K562 (cell line): ENCODE data around the gene TMEM123. TPM values are rescaled to one million over a fixed set of nuclear protein-coding genes. Genes with fewer than 3 reads are reported as not detected.

Experiments used
- ATAC-seq: fragments of 200-7000 bp; cut with Tn5 transposase; 3 replicates; pipeline ENCODE4 v1.9.1; 2020; ENCODE audit warnings: moderate library complexity
- BruUV-seq: library from RNA; stranded (reverse); fragments of 400-500 nt; replicated peaks from 2 replicates; lab custom pipeline; 2021; lab: Mats Ljungman, UMichigan
- CTCF ChIA-PET: fragments of 300-600 bp; formaldehyde crosslinking; extraction: SDS; loops from one replicate; lab custom pipeline; 2021; ENCODE audit warnings: low intra/inter-chr PET ratio; lab: Yijun Ruan, JAX
- POLR2A ChIA-PET: fragments of 300-600, 350-650 bp; sonication (Branson Sonifier 250); formaldehyde crosslinking; extraction: SDS; loops from one replicate; lab custom pipeline; 2021; ENCODE audit warnings: antibody characterized with exemption, inconsistent platforms; lab: Yijun Ruan, JAX
- DNase-seq, 4 experiments: peaks; one replicate each; pipeline versions ENCODE4 v3.0.0 to v3.0.0-alpha.2; 2011 to 2018; ENCODE audit warnings: low spot score in 3 of 4, mixed read lengths in 3 of 4; ENCODE audit errors: extremely low read depth in 1 of 4
- FAIRE-seq: peaks from 2 replicates; lab custom pipeline; 2011; peaks lifted over from hg19 to GRCh38; lab: Jason Lieb, UNC
- H2AFZ ChIP-seq: 2 replicates; pipeline ENCODE4 v1.6.0; 2011; ENCODE audit warnings: low read depth, low read length, control low read depth, inconsistent platforms
- H3K27ac ChIP-seq: fragments of 200-600 bp; 3 replicates; pipeline ENCODE4 v1.8.0; 2011; ENCODE audit warnings: low read depth, mild to moderate bottlenecking, control low read depth, inconsistent platforms, low read length, moderate library complexity, mixed read lengths; ENCODE audit errors: extremely low read depth
- H3K27me3 ChIP-seq, 2 experiments: fragments of 300-600 bp in 1 of 2; 2 replicates in 1 of 2; 3 replicates in 1 of 2; pipeline versions ENCODE4 v1.6.0 to v1.8.0; 2011; ENCODE audit warnings: inconsistent platforms in 2 of 2, low read length in 2 of 2, mild to moderate bottlenecking in 1 of 2, mixed read lengths in 1 of 2, moderate library complexity in 1 of 2; ENCODE audit not compliant: control insufficient read depth in 2 of 2, insufficient read depth in 2 of 2
- H3K36me3 ChIP-seq: fragments of 300-600 bp; 3 replicates; pipeline ENCODE4 v1.8.0; 2011; ENCODE audit warnings: mild to moderate bottlenecking, low read length, inconsistent platforms; ENCODE audit not compliant: control insufficient read depth, insufficient read depth
- H3K4me1 ChIP-seq, 2 experiments: fragments of 200-600 bp in 1 of 2; replicated peaks in 1 of 2; 2 replicates in 1 of 2; 3 replicates in 1 of 2; pipeline versions ENCODE4 v1.5.1 to v1.8.0; 2011; ENCODE audit warnings: inconsistent platforms in 2 of 2, low read length in 2 of 2, mild to moderate bottlenecking in 1 of 2, mixed read lengths in 1 of 2, moderate library complexity in 1 of 2; ENCODE audit not compliant: control insufficient read depth in 2 of 2, insufficient read depth in 2 of 2
- H3K4me2 ChIP-seq: 2 replicates; pipeline ENCODE4 v1.6.1; 2011; ENCODE audit warnings: low read length, control low read depth, inconsistent platforms, mixed read lengths; ENCODE audit not compliant: insufficient read depth
- H3K4me3 ChIP-seq: fragments of 200-600 bp; sonication (generic), shearing (Covaris generic); 2 replicates; pipeline ENCODE4 v1.5.1; 2016; ENCODE audit warnings: control low read depth, inconsistent platforms
- H3K79me2 ChIP-seq: fragments of 200-600 bp; 3 replicates; pipeline ENCODE4 v1.8.0; 2011; ENCODE audit warnings: low read length, inconsistent platforms; ENCODE audit not compliant: control insufficient read depth, insufficient read depth
- H3K9ac ChIP-seq, 2 experiments: 2 replicates each; pipeline versions ENCODE4 v1.6.0 to v1.6.1; 2011; ENCODE audit warnings: low read depth in 2 of 2, low read length in 2 of 2, control low read depth in 1 of 2, inconsistent platforms in 1 of 2, mild to moderate bottlenecking in 1 of 2, mixed read lengths in 1 of 2; ENCODE audit not compliant: insufficient read depth in 1 of 2
- H3K9me1 ChIP-seq: one replicate; pipeline ENCODE4 v1.6.0; 2011; ENCODE audit warnings: inconsistent platforms, mild to moderate bottlenecking, low read length, moderate library complexity; ENCODE audit not compliant: control insufficient read depth, insufficient read depth
- H3K9me3 ChIP-seq: replicated peaks from 2 replicates; pipeline ENCODE4 v1.5.1; 2011; ENCODE audit warnings: low read depth, low read length, inconsistent platforms; ENCODE audit not compliant: control insufficient read depth, insufficient read depth
- H4K20me1 ChIP-seq: replicated peaks from 2 replicates; pipeline ENCODE4 v1.6.1; 2011; ENCODE audit warnings: low read length, inconsistent platforms, mixed read lengths; ENCODE audit not compliant: control insufficient read depth, insufficient read depth
- CBFA2T3 ChIP-seq: fragments of 450-650 bp; IDR thresholded peaks from 2 replicates; pipeline ENCODE4 v1.6.1; 2017
- CBX3 ChIP-seq, 2 experiments: IDR thresholded peaks; 1 replicate in 1 of 2; 2 replicates in 1 of 2; pipeline ENCODE4 v1.6.1; 2012; ENCODE audit warnings: inconsistent platforms in 2 of 2, low read length in 2 of 2, borderline replicate concordance in 1 of 2, control low read depth in 1 of 2
- DIDO1 ChIP-seq: fragments of 450-650 bp; IDR thresholded peaks from 2 replicates; pipeline ENCODE4 v1.6.1; 2016; ENCODE audit warnings: low read depth, missing biosample characterization, missing genetic modification characterization
- FOXJ3 ChIP-seq: sonication (generic); formaldehyde crosslinking; IDR thresholded peaks from 2 replicates; pipeline ENCODE4 v1.4.0; 2020; ENCODE audit warnings: mild to moderate bottlenecking, missing genetic modification reagents
- GABPB1 ChIP-seq: sonication (generic); formaldehyde crosslinking; IDR thresholded peaks from 2 replicates; pipeline ENCODE4 v1.8.0; 2022; ENCODE audit warnings: mild to moderate bottlenecking, missing genetic modification reagents
- GATA2 ChIP-seq: sonication (generic); formaldehyde crosslinking; IDR thresholded peaks from 2 replicates; pipeline ENCODE4 v1.4.0; 2020; ENCODE audit warnings: mild to moderate bottlenecking, missing genetic modification reagents
- HEY1 ChIP-seq: fragments of 250-450 bp; sonication (Bioruptor Pico); IDR thresholded peaks from 2 replicates; pipeline ENCODE4 v1.5.0; 2020; ENCODE audit warnings: mild to moderate bottlenecking, moderate library complexity, borderline replicate concordance
- ILF3 ChIP-seq: fragments of 450-650 bp; IDR thresholded peaks from 2 replicates; pipeline ENCODE4 v1.6.1; 2018; ENCODE audit warnings: antibody characterized with exemption, mild to moderate bottlenecking, moderate library complexity, borderline replicate concordance
- KAT7 ChIP-seq: sonication (generic); formaldehyde crosslinking; IDR thresholded peaks from 2 replicates; pipeline ENCODE4 v1.8.0; 2022; ENCODE audit warnings: missing genetic modification reagents, mild to moderate bottlenecking, borderline replicate concordance
- SETDB1 ChIP-seq: IDR thresholded peaks from one replicate; pipeline ENCODE4 v1.6.1; 2012; ENCODE audit warnings: low read length, control low read depth, inconsistent platforms
- STAG1 ChIP-seq: sonication (generic); formaldehyde crosslinking; IDR thresholded peaks from 2 replicates; pipeline ENCODE4 v1.5.0; 2020; ENCODE audit warnings: missing genetic modification reagents, borderline replicate concordance
- ZBTB17 ChIP-seq: fragments of 450-650 bp; formaldehyde crosslinking; IDR thresholded peaks from 2 replicates; pipeline ENCODE4 v1.4.0; 2020; ENCODE audit warnings: mild to moderate bottlenecking
- ZNF224 ChIP-seq: sonication (generic); formaldehyde crosslinking; IDR thresholded peaks from 2 replicates; pipeline ENCODE4 v1.8.0; 2022; ENCODE audit warnings: mild to moderate bottlenecking, missing genetic modification reagents
- WGBS: fragments of 100-300 bp; shearing (Covaris generic); methylation state at CpG from one replicate; pipeline ENCODE4 v1.1.6; 2016; ENCODE audit warnings: low coverage, mixed read lengths; ENCODE audit not compliant: insufficient coverage; ENCODE audit errors: missing lambda C conversion rate; 5-methylcytosine and 5-hydroxymethylcytosine counted together
- in situ Hi-C: fragments of 300-500 bp; cut with MboI; formaldehyde crosslinking; loops from 4 replicates; pipeline ENCODE4 v1.15.0; 2018; ENCODE audit warnings: inconsistent platforms, mixed read lengths
- intact Hi-C: fragments of 100-400 bp; cut with micrococcal nuclease; formaldehyde crosslinking; loops from 2 replicates; pipeline ENCODE4 v1.14.2; 2022
- polyA plus RNA-seq, 8 experiments: library from polyadenylated mRNA; depleted of rRNA in 4 of 8; stranded (reverse) in 5 of 8; unstranded in 3 of 8; fragments of >200 nt; fragmentation: Nextera tagmentation in 2 of 8; fragmentation: Illumina TruSeq in 1 of 8; extraction: Ambion mirVana in 2 of 8; extraction: Trizol in 1 of 8; gene quantifications; 2 replicates each; pipeline versions ENCODE4 v1.2.1 to v1.2.3, GENCODE V29; 2011 to 2014; ENCODE audit warnings: inconsistent platforms in 1 of 8, missing spikeins in 1 of 8
- total RNA-seq, 7 experiments: library from RNA; depleted of rRNA in 6 of 7; stranded (reverse); fragments of >200 nt in 6 of 7; fragmentation: Illumina TruSeq in 2 of 7; extraction: Trizol in 2 of 7; gene quantifications; 2 replicates each; pipeline versions ENCODE4 v1.2.1 to v1.2.3, GENCODE V29; 2011 to 2021; ENCODE audit warnings: low replicate concordance in 1 of 7
- TF ChIP-seq, protein P1 (sequence below): fragments of 450-650 bp; formaldehyde crosslinking; IDR thresholded peaks from 2 replicates; pipeline ENCODE4 v1.4.0; 2020; ENCODE audit warnings: mild to moderate bottlenecking, mixed read lengths
- TF ChIP-seq, protein P2 (sequence below): fragments of 250-450 bp; sonication (Bioruptor Pico); IDR thresholded peaks from 2 replicates; pipeline ENCODE4 v1.4.0; 2020
- TF ChIP-seq, protein P3 (sequence below), 2 experiments: fragments of 450-650 bp in 1 of 2; sonication (generic) in 1 of 2; formaldehyde crosslinking in 1 of 2; IDR thresholded peaks in 1 of 2; conservative IDR thresholded peaks in 1 of 2; 2 replicates each; pipeline versions ENCODE4 v1.6.1 to v1.8.1; 2016 to 2023; ENCODE audit warnings: mild to moderate bottlenecking in 2 of 2, moderate library complexity in 2 of 2, inconsistent platforms in 1 of 2, missing genetic modification reagents in 1 of 2
- TF ChIP-seq, protein P4 (sequence below): sonication (generic); formaldehyde crosslinking; IDR thresholded peaks from 2 replicates; pipeline ENCODE4 v1.8.0; 2022; ENCODE audit warnings: mild to moderate bottlenecking, missing genetic modification reagents

TMEM123 gene
- total and polyA plus RNA-seq, 9 of the 15 experiments (the other 6 are each of a cell fraction or from before 2014, with no cell fraction given) = 19.8 to 344 (median 82.4) TPM

DNA sequence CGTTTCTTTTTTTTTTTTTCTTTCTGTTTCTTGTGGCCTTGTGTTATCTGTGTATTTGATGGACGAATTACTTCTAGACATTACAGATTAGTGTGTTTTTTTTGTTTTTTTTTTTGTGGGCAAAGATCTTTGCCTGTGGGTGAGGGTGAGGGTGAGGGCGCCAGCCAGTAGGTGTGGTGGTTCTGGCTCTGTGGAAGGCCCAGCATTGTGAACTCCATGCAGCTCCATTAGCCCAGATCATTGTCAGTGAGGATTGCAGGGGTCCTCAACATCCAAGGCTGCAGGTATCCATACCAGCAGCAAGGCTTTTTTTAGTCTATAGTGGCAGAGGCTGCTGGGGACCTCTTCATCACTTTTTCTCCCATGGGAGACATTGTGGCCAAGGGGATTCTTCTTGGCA is 91.9 kb downstream of the TMEM123 start:
- WGBS = 61% methylated on average over 3 of the region's 3 CpGs
- ATAC-seq (no peak), FAIRE-seq (no peak), DNase-seq (no peak)
- no peak overlapping the region for H3K4me3 ChIP-seq
- H3K9ac ChIP-seq = no peak overlapping the region
- peaks cover 5% of the 10 kb centered on the region; the same call in 2 of the 3 replicates for H3K79me2 ChIP-seq
- TF ChIP-seq KAT7 (CRISPR knock-in tag) (no peak), CBX3 (IDR thresholded peaks at IDR 0.05; ENCODE audit: borderline replicate concordance in 1 of 2, low read length in 2 of 2) (no peak), STAG1 (no peak), HEY1 (CRISPR knock-in tag) (no peak), ILF3 (no peak), DIDO1 (tag) (no peak), GATA2 (CRISPR knock-in tag) (no peak), ZBTB17 (no peak), GABPB1 (no peak), CBFA2T3 (no peak), SETDB1 (no peak), FOXJ3 (no peak), ZNF224 (CRISPR knock-in tag) (no peak)
- TF ChIP-seq, protein P1, sequence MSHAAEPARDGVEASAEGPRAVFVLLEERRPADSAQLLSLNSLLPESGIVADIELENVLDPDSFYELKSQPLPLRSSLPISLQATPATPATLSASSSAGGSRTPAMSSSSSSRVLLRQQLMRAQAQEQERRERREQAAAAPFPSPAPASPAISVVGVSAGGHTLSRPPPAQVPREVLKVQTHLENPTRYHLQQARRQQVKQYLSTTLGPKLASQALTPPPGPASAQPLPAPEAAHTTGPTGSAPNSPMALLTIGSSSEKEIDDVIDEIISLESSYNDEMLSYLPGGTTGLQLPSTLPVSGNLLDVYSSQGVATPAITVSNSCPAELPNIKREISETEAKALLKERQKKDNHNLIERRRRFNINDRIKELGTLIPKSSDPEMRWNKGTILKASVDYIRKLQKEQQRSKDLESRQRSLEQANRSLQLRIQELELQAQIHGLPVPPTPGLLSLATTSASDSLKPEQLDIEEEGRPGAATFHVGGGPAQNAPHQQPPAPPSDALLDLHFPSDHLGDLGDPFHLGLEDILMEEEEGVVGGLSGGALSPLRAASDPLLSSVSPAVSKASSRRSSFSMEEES (CRISPR knock-in tag) = no peak
- TF ChIP-seq, protein P2, sequence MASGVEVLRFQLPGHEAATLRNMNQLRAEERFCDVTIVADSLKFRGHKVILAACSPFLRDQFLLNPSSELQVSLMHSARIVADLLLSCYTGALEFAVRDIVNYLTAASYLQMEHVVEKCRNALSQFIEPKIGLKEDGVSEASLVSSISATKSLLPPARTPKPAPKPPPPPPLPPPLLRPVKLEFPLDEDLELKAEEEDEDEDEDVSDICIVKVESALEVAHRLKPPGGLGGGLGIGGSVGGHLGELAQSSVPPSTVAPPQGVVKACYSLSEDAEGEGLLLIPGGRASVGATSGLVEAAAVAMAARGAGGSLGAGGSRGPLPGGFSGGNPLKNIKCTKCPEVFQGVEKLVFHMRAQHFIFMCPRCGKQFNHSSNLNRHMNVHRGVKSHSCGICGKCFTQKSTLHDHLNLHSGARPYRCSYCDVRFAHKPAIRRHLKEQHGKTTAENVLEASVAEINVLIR (CRISPR knock-in tag) = no peak
- TF ChIP-seq, protein P3, sequence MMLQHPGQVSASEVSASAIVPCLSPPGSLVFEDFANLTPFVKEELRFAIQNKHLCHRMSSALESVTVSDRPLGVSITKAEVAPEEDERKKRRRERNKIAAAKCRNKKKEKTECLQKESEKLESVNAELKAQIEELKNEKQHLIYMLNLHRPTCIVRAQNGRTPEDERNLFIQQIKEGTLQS (IDR thresholded peaks at IDR 0.05) = no peak
- TF ChIP-seq, protein P3 (CRISPR knock-in tag; conservative IDR thresholded peaks at IDR 0.05) = no peak
- TF ChIP-seq, protein P4, sequence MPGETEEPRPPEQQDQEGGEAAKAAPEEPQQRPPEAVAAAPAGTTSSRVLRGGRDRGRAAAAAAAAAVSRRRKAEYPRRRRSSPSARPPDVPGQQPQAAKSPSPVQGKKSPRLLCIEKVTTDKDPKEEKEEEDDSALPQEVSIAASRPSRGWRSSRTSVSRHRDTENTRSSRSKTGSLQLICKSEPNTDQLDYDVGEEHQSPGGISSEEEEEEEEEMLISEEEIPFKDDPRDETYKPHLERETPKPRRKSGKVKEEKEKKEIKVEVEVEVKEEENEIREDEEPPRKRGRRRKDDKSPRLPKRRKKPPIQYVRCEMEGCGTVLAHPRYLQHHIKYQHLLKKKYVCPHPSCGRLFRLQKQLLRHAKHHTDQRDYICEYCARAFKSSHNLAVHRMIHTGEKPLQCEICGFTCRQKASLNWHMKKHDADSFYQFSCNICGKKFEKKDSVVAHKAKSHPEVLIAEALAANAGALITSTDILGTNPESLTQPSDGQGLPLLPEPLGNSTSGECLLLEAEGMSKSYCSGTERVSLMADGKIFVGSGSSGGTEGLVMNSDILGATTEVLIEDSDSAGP (CRISPR knock-in tag) = no peak
- H3K9me3 ChIP-seq = no peaks in the 10 kb centered on the region
- CTCF ChIA-PET = no interaction called here
- BruUV-seq = no TSS peak
- H2AFZ ChIP-seq = no peak overlapping the region
- no peaks in the 10 kb centered on the region for H3K9me1 ChIP-seq
- no peak overlapping the region for H3K27ac ChIP-seq
- peaks cover 48% of the 10 kb centered on the region for H3K36me3 ChIP-seq
- intact Hi-C loops = no loop called here
- POLR2A ChIA-PET = interaction anchor here (0.5 to 1.6 kb wide), 2 partner anchors 9 to 10 kb away, joined by 3 to 4 read pairs; no protein-coding TSS in a partner anchor
- no peaks in the 10 kb centered on the region for H3K27me3 ChIP-seq
- in situ Hi-C loops = no loop called here
- H3K4me1 ChIP-seq = no peaks in the 10 kb centered on the region
- H4K20me1 ChIP-seq = no peaks in the 10 kb centered on the region
- no peak overlapping the region for H3K4me2 ChIP-seq
